KMS-11 (cell line): ENCODE measurements around the gene ZNF784.

ENCODE experiments used
- H2AFZ ChIP-seq: fragments of 200-600 bp; sonication (generic); 2 replicates; pipeline ENCODE4 v1.6.1; 2016; ENCODE audit warnings: antibody characterized with exemption, mixed run types, low read depth
- H3K27ac ChIP-seq: fragments of 200-600 bp; sonication (generic); 2 replicates; pipeline ENCODE4 v1.6.1; 2016; ENCODE audit warnings: mild to moderate bottlenecking, mixed run types
- H3K27me3 ChIP-seq: fragments of 200-600 bp; sonication (generic); 2 replicates; pipeline ENCODE4 v1.6.1; 2017; ENCODE audit warnings: mild to moderate bottlenecking, low read depth, mixed run types, moderate library complexity; ENCODE audit not compliant: insufficient read depth
- H3K36me3 ChIP-seq: fragments of 200-600 bp; sonication (generic); 2 replicates; pipeline ENCODE4 v1.6.1; 2017; ENCODE audit warnings: mild to moderate bottlenecking, mixed run types; ENCODE audit not compliant: insufficient read depth
- H3K4me1 ChIP-seq: fragments of 200-600 bp; sonication (generic); 2 replicates; pipeline ENCODE4 v1.6.1; 2016; ENCODE audit warnings: mild to moderate bottlenecking, low read depth, mixed run types; ENCODE audit not compliant: poor library complexity, severe bottlenecking
- H3K4me2 ChIP-seq: fragments of 200-600 bp; sonication (generic); 2 replicates; pipeline ENCODE4 v1.7.0; 2016; ENCODE audit warnings: mild to moderate bottlenecking, mixed run types
- H3K4me3 ChIP-seq: fragments of 200-600 bp; sonication (generic); IDR thresholded peaks from 2 replicates; pipeline ENCODE4 v1.6.1; 2017; ENCODE audit warnings: low read depth, low read length, mixed read lengths; ENCODE audit not compliant: insufficient read depth
- H3K79me2 ChIP-seq: fragments of 200-600 bp; sonication (generic); 2 replicates; pipeline ENCODE4 v1.6.1; 2016; ENCODE audit warnings: low read depth, mixed run types; ENCODE audit not compliant: insufficient read depth
- H3K9ac ChIP-seq: fragments of 200-600 bp; sonication (generic); 2 replicates; pipeline ENCODE4 v1.6.1; 2016; ENCODE audit warnings: mild to moderate bottlenecking, mixed run types
- H4K20me1 ChIP-seq: fragments of 200-600 bp; sonication (generic); 2 replicates; pipeline ENCODE4 v1.6.1; 2016; ENCODE audit warnings: mild to moderate bottlenecking, mixed run types; ENCODE audit not compliant: insufficient read depth
- TF ChIP-seq, protein P1 (sequence below): fragments of 200-600 bp; sonication (generic); conservative IDR thresholded peaks from 2 replicates; pipeline ENCODE4 v1.6.1; 2017; ENCODE audit warnings: low read depth, mild to moderate bottlenecking, antibody characterized with exemption, low read length, moderate library complexity, mixed read lengths

ZNF784 gene

DNA sequence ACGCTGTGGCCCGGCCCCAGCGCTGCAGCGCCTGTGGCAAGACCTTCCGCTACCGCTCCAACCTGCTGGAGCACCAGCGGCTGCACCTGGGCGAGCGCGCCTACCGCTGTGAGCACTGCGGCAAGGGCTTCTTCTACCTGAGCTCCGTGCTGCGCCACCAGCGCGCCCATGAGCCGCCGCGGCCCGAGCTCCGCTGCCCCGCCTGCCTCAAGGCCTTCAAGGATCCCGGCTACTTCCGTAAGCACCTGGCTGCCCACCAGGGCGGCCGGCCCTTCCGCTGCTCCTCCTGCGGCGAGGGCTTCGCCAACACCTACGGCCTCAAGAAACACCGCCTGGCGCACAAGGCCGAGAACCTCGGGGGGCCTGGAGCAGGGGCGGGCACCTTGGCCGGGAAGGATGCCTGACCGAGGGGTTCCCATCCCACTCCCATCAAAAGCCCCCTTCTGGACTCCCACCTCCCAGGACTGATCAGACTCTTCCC is 7.9 kb downstream of the ZNF784 start:
- TF ChIP-seq, protein P1, sequence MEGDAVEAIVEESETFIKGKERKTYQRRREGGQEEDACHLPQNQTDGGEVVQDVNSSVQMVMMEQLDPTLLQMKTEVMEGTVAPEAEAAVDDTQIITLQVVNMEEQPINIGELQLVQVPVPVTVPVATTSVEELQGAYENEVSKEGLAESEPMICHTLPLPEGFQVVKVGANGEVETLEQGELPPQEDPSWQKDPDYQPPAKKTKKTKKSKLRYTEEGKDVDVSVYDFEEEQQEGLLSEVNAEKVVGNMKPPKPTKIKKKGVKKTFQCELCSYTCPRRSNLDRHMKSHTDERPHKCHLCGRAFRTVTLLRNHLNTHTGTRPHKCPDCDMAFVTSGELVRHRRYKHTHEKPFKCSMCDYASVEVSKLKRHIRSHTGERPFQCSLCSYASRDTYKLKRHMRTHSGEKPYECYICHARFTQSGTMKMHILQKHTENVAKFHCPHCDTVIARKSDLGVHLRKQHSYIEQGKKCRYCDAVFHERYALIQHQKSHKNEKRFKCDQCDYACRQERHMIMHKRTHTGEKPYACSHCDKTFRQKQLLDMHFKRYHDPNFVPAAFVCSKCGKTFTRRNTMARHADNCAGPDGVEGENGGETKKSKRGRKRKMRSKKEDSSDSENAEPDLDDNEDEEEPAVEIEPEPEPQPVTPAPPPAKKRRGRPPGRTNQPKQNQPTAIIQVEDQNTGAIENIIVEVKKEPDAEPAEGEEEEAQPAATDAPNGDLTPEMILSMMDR: no peak
- H4K20me1 ChIP-seq: no peaks in the 10 kb centered on the region
- H3K27me3 ChIP-seq: no peaks in the 10 kb centered on the region
- no peak overlapping the region for H3K27ac ChIP-seq
- H2AFZ ChIP-seq: no peak overlapping the region
- H3K79me2 ChIP-seq: no peaks in the 10 kb centered on the region
- H3K4me2 ChIP-seq: no peak overlapping the region
- no peak overlapping the region for H3K4me3 ChIP-seq
- H3K9ac ChIP-seq: no peak overlapping the region
- no peaks in the 10 kb centered on the region for H3K36me3 ChIP-seq
- peaks cover 12% of the 10 kb centered on the region for H3K4me1 ChIP-seq

DNA sequence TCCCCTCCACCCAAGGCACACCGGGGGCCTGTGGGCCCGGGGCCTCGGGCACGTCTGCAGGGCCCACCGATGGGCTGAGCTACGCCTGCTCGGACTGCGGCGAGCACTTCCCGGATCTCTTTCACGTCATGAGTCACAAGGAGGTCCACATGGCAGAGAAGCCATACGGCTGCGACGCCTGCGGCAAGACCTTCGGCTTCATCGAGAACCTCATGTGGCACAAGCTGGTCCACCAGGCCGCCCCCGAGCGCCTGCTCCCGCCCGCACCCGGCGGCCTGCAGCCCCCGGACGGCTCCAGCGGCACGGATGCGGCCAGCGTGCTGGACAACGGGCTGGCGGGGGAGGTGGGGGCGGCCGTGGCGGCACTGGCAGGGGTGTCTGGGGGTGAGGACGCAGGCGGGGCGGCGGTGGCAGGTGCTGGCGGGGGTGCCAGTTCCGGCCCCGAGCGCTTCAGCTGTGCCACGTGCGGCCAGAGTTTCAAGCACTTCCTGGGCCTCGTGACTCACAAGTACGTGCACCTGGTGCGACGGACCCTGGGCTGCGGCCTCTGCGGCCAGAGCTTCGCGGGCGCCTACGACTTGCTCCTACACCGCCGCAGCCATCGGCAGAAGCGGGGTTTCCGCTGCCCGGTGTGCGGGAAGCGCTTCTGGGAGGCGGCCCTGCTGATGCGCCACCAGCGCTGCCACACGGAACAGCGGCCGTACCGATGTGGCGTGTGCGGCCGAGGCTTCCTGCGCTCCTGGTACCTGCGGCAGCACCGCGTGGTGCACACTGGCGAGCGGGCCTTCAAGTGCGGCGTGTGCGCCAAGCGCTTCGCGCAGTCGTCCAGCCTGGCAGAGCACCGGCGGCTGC is 8.6 kb downstream of the ZNF784 start:
- Histone ChIP-seq H3K4me1 (peaks cover 14% of the 10 kb centered on the region), H3K4me3 (no peak overlapping the region), H3K79me2 (no peaks in the 10 kb centered on the region), H3K4me2 (no peak overlapping the region), H3K36me3 (no peaks in the 10 kb centered on the region), H4K20me1 (no peaks in the 10 kb centered on the region), H2AFZ (no peak overlapping the region), H3K9ac (no peak overlapping the region), H3K27ac (no peak overlapping the region), H3K27me3 (no peaks in the 10 kb centered on the region)
- TF ChIP-seq, protein P1: no peak

- peaks cover 14% of the 10 kb centered on the region for H3K4me1 ChIP-seq
- no peak overlapping the region for H3K4me2 ChIP-seq
- TF ChIP-seq, protein P1: no peak
- no peak overlapping the region for H2AFZ ChIP-seq
- H3K27me3 ChIP-seq: no peaks in the 10 kb centered on the region
- H3K9ac ChIP-seq: no peak overlapping the region
- H4K20me1 ChIP-seq: no peaks in the 10 kb centered on the region
- no peak overlapping the region for H3K27ac ChIP-seq
- no peak overlapping the region for H3K4me3 ChIP-seq
- no peaks in the 10 kb centered on the region for H3K79me2 ChIP-seq
- no peaks in the 10 kb centered on the region for H3K36me3 ChIP-seq
Observed at GRCh38 chr19:55614711-55615542, 9.4 kb downstream of the ZNF784 start.

DNA sequence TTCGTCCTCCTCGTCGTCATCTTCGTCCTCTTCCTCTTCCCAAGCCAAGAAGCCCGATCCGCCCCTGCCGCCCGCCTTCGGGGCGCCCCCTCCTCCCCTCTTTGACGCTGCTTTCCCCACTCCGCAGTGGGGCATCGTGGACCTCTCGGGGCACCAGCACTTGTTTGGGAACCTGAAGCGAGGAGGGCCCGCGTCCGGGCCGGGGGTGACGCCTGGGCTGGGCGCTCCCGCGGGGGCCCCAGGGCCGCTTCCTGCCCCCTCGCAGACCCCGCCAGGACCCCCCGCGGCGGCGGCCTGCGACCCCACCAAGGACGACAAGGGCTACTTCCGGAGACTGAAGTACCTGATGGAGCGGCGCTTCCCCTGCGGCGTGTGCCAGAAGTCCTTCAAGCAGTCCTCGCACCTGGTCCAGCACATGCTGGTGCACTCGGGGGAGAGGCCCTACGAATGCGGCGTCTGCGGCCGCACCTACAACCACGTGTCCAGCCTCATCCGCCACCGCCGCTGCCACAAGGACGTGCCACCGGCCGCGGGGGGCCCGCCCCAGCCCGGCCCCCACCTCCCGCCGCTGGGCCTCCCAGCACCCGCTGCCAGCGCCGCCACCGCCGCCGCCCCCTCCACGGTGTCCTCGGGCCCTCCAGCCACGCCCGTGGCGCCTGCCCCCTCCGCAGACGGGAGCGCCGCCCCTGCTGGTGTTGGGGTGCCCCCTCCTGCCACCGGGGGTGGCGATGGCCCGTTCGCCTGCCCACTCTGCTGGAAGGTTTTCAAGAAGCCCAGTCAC is 10.2 kb downstream of the ZNF784 start:
- no peak overlapping the region for H3K27ac ChIP-seq
- no peaks in the 10 kb centered on the region for H4K20me1 ChIP-seq
- H3K79me2 ChIP-seq: no peaks in the 10 kb centered on the region
- no peak overlapping the region for H3K4me2 ChIP-seq
- H2AFZ ChIP-seq: no peak overlapping the region
- H3K27me3 ChIP-seq: no peaks in the 10 kb centered on the region
- H3K9ac ChIP-seq: no peak overlapping the region
- TF ChIP-seq, protein P1: no peak
- no peaks in the 10 kb centered on the region for H3K36me3 ChIP-seq
- H3K4me1 ChIP-seq: peaks cover 14% of the 10 kb centered on the region
- H3K4me3 ChIP-seq: no peak overlapping the region
